ENCODE results near the gene FLT3LG.

GRCh38 chr19:49492573-49493405, 18.8 kb downstream of the FLT3LG start:
- TF ChIP-seq CTCF (conservative IDR thresholded peaks at IDR 0.05) (no peak), EZH2 (IDR thresholded peaks at IDR 0.05; ENCODE audit: low read depth) (no peak)
